Neural cell (in vitro differentiated cells): ENCODE data around the gene DYNC1I2. TPM values are rescaled to one million over a fixed set of nuclear protein-coding genes. Genes with fewer than 3 reads are reported as not detected.

Experiments used
- H2AFZ ChIP-seq: fragments of 200-600, 300-800 bp; sonication (generic), shearing (Covaris generic); 2 replicates; pipeline ENCODE4 v1.6.0; 2014; ENCODE audit warnings: low read depth, mild to moderate bottlenecking, antibody characterized with exemption, low read length, moderate library complexity
- H3F3A ChIP-seq: fragments of 200-600 bp; shearing (Covaris generic); 2 replicates; pipeline ENCODE4 v1.6.1; 2016; ENCODE audit warnings: mild to moderate bottlenecking, moderate library complexity, mixed read lengths, antibody characterized with exemption, low read length; ENCODE audit not compliant: insufficient read depth, poor library complexity, severe bottlenecking
- H3K27ac ChIP-seq: fragments of 200-600, 300-800 bp; sonication (generic), shearing (Covaris generic); 2 replicates; pipeline ENCODE4 v1.5.1; 2014; ENCODE audit warnings: mild to moderate bottlenecking, low read length, moderate library complexity
- H3K27me3 ChIP-seq: fragments of 300-800, 200-600 bp; sonication (generic), shearing (Covaris generic); 2 replicates; pipeline ENCODE4 v1.6.0; 2014; ENCODE audit warnings: mild to moderate bottlenecking, low read depth, low read length, moderate library complexity; ENCODE audit not compliant: insufficient read depth
- H3K36me3 ChIP-seq: fragments of 300-800, 200-600 bp; sonication (generic), shearing (Covaris generic); 2 replicates; pipeline ENCODE4 v1.5.1; 2014; ENCODE audit warnings: mild to moderate bottlenecking, antibody characterized with exemption, low read length, moderate library complexity; ENCODE audit not compliant: insufficient read depth
- H3K4me2 ChIP-seq: fragments of 300-800, 200-600 bp; sonication (generic), shearing (Covaris generic); 2 replicates; pipeline ENCODE4 v1.6.0; 2014; ENCODE audit warnings: mild to moderate bottlenecking, low read length
- H3K4me3 ChIP-seq: fragments of 300-800, 200-600 bp; sonication (generic), shearing (Covaris generic); 2 replicates; pipeline ENCODE4 v1.5.1; 2014; ENCODE audit warnings: mild to moderate bottlenecking, low read length, moderate library complexity
- H3K79me2 ChIP-seq: fragments of 200-600 bp; shearing (Covaris generic); replicated peaks from 2 replicates; pipeline ENCODE4 v1.6.0; 2014; ENCODE audit warnings: mild to moderate bottlenecking, low read length, moderate library complexity; ENCODE audit not compliant: insufficient read depth
- H3K9ac ChIP-seq: fragments of 300-800, 200-600 bp; sonication (generic), shearing (Covaris generic); 2 replicates; pipeline ENCODE4 v1.6.1; 2016; ENCODE audit warnings: mild to moderate bottlenecking, low read length, mixed read lengths
- H3K9me2 ChIP-seq: fragments of 200-600 bp; shearing (Covaris generic); 2 replicates; pipeline ENCODE4 v1.6.1; 2016; ENCODE audit warnings: mild to moderate bottlenecking, low read length, mixed read lengths; ENCODE audit not compliant: insufficient read depth
- H3K9me3 ChIP-seq: fragments of 200-600, 300-800 bp; sonication (generic), shearing (Covaris generic); 2 replicates; pipeline ENCODE4 v1.6.1; 2016; ENCODE audit warnings: mild to moderate bottlenecking, mixed run types, low read length, moderate library complexity, mixed read lengths
- H4K20me1 ChIP-seq: fragments of 200-600 bp; shearing (Covaris generic); 2 replicates; pipeline ENCODE4 v1.6.1; 2016; ENCODE audit warnings: mild to moderate bottlenecking, mixed run types; ENCODE audit not compliant: insufficient read depth
- CTCF ChIP-seq: fragments of 450-650 bp; IDR thresholded peaks from 2 replicates; pipeline ENCODE4 v1.5.1; 2014; ENCODE audit warnings: antibody characterized with exemption, mild to moderate bottlenecking, moderate library complexity; ENCODE audit not compliant: poor library complexity, severe bottlenecking
- EP300 ChIP-seq: fragments of 450-650 bp; conservative IDR thresholded peaks from 2 replicates; pipeline ENCODE4 v1.6.1; 2014; ENCODE audit warnings: antibody characterized with exemption, mild to moderate bottlenecking, moderate library complexity; ENCODE audit not compliant: poor library complexity, severe bottlenecking
- MXI1 ChIP-seq: fragments of 450-650 bp; conservative IDR thresholded peaks from 2 replicates; pipeline ENCODE4 v1.6.1; 2014; ENCODE audit warnings: antibody characterized with exemption, mild to moderate bottlenecking; ENCODE audit not compliant: poor library complexity, severe bottlenecking
- POLR2AphosphoS5 ChIP-seq: IDR thresholded peaks from 2 replicates; pipeline ENCODE4 v1.6.1; 2012
- polyA plus RNA-seq: library from polyadenylated mRNA; depleted of rRNA; stranded (reverse); fragments of >200 nt; gene quantifications from 2 replicates; pipeline ENCODE4 v1.2.3, GENCODE V29; 2014
- TF ChIP-seq, protein P1 (sequence below): IDR thresholded peaks from 2 replicates; pipeline ENCODE4 v1.6.1; 2012; ENCODE audit warnings: borderline replicate concordance

The DYNC1I2 gene
- polyA plus RNA-seq, 1 donor from 2014 or later, result 561 TPM

DNA sequence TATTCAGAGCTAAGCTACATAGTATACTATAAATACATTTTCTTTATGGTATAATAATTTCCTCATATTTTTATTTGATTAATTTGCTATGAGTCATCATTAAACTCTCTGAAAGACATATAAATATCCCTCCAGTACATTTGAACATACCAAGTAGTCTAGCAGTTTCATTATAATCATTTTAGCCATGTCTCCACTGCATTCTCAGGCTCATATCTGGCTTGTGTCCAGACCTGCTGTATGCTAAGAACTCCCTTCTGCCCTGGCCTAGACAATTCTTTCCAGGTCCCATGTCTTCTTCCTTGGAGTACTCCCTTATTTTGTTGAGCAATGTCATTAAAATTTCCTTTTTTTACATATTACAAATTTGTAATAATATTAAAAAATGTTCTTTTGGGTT is 16.6 kb upstream of the DYNC1I2 start:
- H4K20me1 ChIP-seq, result no peaks in the 10 kb centered on the region
- H3K4me2 ChIP-seq, result no peak overlapping the region
- no peak overlapping the region for H2AFZ ChIP-seq
- no peak overlapping the region for H3K4me3 ChIP-seq
- H3K9ac ChIP-seq, result no peak overlapping the region
- H3K27me3 ChIP-seq, result no peaks in the 10 kb centered on the region
- no peaks in the 10 kb centered on the region for H3K9me3 ChIP-seq
- TF ChIP-seq CTCF (no peak), EP300 (no peak), POLR2AphosphoS5 (no peak)
- TF ChIP-seq, protein P1, sequence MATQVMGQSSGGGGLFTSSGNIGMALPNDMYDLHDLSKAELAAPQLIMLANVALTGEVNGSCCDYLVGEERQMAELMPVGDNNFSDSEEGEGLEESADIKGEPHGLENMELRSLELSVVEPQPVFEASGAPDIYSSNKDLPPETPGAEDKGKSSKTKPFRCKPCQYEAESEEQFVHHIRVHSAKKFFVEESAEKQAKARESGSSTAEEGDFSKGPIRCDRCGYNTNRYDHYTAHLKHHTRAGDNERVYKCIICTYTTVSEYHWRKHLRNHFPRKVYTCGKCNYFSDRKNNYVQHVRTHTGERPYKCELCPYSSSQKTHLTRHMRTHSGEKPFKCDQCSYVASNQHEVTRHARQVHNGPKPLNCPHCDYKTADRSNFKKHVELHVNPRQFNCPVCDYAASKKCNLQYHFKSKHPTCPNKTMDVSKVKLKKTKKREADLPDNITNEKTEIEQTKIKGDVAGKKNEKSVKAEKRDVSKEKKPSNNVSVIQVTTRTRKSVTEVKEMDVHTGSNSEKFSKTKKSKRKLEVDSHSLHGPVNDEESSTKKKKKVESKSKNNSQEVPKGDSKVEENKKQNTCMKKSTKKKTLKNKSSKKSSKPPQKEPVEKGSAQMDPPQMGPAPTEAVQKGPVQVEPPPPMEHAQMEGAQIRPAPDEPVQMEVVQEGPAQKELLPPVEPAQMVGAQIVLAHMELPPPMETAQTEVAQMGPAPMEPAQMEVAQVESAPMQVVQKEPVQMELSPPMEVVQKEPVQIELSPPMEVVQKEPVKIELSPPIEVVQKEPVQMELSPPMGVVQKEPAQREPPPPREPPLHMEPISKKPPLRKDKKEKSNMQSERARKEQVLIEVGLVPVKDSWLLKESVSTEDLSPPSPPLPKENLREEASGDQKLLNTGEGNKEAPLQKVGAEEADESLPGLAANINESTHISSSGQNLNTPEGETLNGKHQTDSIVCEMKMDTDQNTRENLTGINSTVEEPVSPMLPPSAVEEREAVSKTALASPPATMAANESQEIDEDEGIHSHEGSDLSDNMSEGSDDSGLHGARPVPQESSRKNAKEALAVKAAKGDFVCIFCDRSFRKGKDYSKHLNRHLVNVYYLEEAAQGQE, result no peak
- H3K27ac ChIP-seq, result no peak overlapping the region
- no peaks in the 10 kb centered on the region for H3K9me2 ChIP-seq
- H3F3A ChIP-seq, result no peaks in the 10 kb centered on the region
- no peaks in the 10 kb centered on the region for H3K79me2 ChIP-seq
- H3K36me3 ChIP-seq, result no peaks in the 10 kb centered on the region

DNA sequence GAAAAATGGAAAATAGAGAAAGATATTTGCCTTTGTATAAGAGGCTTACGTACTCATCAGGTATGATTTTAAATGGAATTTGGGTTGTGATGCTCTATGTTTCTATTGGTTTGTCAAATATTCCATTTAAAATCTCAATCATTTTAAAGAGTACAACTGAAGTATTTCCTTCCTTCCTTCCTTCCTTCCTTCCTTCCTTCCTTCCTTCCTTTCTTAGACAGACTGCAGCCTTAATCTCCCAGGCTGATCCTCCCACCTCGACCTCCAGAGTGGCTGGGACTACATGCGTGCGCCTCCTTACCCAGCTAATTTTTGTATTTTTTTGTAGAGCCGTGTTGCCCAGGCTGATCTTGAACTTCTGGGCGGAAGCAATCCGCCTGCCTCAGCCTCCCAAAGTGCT is 15.4 kb upstream of the DYNC1I2 start:
- H3K79me2 ChIP-seq, result no peaks in the 10 kb centered on the region
- H3K36me3 ChIP-seq, result no peaks in the 10 kb centered on the region

More for the DNA sequence above, 15.4 kb upstream of the DYNC1I2 start:
- Histone ChIP-seq H3K27ac (no peak overlapping the region), H4K20me1 (no peaks in the 10 kb centered on the region), H3K4me3 (no peak overlapping the region), H3K4me2 (no peak overlapping the region), H3F3A (no peaks in the 10 kb centered on the region), H3K9ac (no peak overlapping the region), H2AFZ (no peak overlapping the region), H3K9me2 (no peaks in the 10 kb centered on the region), H3K27me3 (no peaks in the 10 kb centered on the region), H3K9me3 (no peaks in the 10 kb centered on the region)
- TF ChIP-seq EP300 (no peak), CTCF (no peak), MXI1 (no peak)
